HG03558 (cell line): ENCODE results near the gene OR51V1.

ENCODE experiments used
- ATAC-seq: cut with Tn5 transposase; IDR thresholded peaks from one replicate; pipeline ENCODE4 v1.9.1; 2021; ENCODE audit warnings: moderate number of reproducible peaks; ENCODE audit not compliant: unreplicated experiment; ENCODE audit errors: extremely low read depth

The OR51V1 gene

DNA sequence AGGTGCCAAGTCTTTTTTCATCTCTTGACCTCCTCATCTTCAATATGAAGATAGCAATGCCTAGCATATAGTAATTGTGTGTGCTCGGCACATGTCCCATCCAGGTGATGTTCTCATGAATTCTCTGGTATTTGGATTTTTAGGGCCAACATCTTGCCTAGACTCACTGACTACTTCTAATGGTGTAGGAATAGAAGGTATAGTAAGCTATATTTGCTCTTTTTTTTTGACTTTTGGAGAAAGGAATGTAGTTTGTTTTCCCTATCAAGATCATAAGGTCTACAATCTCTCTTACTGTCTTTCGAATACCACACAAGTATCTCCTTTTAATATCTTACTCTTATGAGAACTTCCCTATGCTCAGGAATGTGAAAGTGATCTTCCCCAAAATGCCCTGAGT, 30.6 kb upstream of the OR51V1 start:
- no peak for ATAC-seq

DNA sequence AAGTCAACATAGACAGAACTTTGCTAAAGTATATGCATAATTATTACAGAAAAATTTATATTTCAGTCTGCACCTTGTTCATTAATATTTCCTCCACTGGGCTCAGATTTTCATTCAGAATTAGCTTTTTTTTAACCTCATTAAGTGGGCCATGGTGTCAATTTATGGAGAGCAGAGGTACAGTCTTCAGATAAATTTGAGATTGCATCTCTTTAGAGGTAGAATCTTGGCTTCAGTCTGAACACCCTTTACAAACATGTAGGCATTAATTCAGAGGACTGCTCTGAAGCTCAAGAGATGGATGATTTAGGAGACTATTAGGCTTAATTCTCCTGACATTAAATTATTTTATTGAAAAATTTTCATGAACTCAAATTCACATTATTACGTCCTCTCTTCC, 29.8 kb upstream of the OR51V1 start:
- ATAC-seq: no peak

DNA sequence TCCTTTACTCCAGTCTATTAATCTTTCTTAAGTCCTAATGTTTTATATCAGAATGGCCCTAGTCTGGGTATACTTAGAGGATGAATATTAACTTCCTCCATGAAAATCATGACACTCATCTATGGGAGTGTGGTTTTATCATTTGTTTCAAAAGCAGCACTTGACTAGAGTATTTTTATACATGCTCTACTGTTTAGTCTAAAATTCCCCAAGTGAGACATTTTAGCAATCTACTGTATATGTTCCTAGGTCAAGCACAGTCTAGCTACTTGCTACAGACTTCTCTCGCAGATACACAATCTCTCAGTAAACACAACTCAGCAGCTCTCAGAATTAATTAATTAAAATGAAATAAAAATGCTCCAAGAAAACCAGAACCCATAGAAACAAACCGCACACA, 29.3 kb upstream of the OR51V1 start:
- no peak for ATAC-seq

DNA sequence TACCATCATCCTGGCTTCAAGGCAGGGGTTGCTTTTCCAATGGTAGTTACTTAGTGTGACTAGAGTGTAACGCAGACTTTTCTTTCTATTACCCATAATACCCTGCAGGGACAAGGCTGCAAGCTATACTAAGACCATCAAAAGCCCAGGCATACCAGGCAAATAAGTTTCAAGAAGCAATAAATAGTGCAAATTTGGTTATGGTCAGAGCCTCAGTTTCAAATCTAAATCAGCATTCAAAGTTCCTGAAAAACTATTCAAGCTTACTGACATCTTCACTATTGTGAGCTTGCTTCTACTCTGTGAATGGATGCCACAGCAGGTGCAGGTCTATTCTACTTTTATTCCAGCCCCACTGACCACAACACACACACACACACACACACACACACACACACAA, 28.9 kb upstream of the OR51V1 start:
- no peak for ATAC-seq

DNA sequence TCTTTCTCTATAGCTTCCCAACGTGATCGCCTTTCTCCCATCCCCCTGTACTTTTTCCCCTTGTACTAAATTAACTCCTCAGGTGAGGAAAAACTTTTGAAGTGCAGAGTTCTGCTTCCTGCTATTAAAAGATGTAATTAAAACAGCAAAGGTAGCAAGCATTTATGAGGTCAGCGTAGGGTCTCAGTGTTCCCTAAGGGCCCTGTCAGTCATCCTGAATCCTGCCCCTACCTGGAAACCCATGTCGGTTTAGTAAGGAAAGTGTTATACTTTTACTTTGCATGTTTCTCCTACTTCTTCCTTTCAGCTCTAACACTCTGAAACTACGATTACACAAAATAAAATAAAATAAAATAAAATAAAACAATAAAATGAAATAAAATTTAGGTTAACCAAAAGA, 27.6 kb upstream of the OR51V1 start:
- no peak for ATAC-seq

DNA sequence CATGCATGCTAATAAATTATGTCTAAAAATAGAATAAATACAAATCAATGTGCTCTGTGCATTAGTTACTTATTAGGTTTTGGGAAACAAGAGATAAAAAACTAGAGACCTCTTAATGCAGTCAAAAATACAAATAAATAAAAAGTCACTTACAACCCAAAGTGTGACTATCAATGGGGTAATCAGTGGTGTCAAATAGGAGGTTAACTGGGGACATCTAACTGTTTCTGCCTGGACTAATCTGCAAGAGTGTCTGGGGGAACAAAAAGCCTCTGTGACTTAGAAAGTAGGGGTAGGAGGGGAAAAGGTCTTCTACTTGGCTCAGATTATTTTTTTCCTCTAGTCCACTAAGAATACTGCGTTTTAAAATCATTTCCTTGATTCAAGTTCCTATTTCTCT, 27.2 kb upstream of the OR51V1 start:
- no peak for ATAC-seq

DNA sequence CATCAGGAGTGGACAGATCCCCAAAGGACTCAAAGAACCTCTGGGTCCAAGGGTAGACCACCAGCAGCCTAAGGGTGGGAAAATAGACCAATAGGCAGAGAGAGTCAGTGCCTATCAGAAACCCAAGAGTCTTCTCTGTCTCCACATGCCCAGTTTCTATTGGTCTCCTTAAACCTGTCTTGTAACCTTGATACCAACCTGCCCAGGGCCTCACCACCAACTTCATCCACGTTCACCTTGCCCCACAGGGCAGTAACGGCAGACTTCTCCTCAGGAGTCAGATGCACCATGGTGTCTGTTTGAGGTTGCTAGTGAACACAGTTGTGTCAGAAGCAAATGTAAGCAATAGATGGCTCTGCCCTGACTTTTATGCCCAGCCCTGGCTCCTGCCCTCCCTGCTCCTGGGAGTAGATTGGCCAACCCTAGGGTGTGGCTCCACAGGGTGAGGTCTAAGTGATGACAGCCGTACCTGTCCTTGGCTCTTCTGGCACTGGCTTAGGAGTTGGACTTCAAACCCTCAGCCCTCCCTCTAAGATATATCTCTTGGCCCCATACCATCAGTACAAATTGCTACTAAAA, 26.3 kb upstream of the OR51V1 start, which contains the start of gene HBB:
HBB (minus strand) TSS at position 340 of the 579 bp plus-strand sequence; CDS start at position 290, 50 bp downstream.
- ATAC-seq: no peak

DNA sequence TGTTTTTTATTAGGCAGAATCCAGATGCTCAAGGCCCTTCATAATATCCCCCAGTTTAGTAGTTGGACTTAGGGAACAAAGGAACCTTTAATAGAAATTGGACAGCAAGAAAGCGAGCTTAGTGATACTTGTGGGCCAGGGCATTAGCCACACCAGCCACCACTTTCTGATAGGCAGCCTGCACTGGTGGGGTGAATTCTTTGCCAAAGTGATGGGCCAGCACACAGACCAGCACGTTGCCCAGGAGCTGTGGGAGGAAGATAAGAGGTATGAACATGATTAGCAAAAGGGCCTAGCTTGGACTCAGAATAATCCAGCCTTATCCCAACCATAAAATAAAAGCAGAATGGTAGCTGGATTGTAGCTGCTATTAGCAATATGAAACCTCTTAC, 25.0 kb upstream of the OR51V1 start:
- ATAC-seq: no peak

DNA sequence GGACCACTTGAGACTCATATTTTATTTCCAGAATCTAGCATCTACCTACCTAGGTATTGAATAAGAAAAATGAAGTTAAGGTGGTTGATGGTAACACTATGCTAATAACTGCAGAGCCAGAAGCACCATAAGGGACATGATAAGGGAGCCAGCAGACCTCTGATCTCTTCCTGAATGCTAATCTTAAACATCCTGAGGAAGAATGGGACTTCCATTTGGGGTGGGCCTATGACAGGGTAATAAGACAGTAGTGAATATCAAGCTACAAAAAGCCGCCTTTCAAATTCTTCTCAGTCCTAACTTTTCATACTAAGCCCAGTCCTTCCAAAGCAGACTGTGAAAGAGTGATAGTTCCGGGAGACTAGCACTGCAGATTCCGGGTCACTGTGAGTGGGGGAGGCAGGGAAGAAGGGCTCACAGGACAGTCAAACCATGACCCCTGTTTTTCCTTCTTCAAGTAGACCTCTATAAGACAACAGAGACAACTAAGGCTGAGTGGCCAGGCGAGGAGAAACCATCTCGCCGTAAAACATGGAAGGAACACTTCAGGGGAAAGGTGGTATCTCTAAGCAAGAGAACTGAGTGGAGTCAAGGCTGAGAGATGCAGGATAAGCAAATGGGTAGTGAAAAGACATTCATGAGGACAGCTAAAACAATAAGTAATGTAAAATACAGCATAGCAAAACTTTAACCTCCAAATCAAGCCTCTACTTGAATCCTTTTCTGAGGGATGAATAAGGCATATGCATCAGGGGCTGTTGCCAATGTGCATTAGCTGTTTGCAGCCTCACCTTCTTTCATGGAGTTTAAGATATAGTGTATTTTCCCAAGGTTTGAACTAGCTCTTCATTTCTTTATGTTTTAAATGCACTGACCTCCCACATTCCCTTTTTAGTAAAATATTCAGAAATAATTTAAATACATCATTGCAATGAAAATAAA, 24.3 kb upstream of the OR51V1 start:
- ATAC-seq: no peak

DNA sequence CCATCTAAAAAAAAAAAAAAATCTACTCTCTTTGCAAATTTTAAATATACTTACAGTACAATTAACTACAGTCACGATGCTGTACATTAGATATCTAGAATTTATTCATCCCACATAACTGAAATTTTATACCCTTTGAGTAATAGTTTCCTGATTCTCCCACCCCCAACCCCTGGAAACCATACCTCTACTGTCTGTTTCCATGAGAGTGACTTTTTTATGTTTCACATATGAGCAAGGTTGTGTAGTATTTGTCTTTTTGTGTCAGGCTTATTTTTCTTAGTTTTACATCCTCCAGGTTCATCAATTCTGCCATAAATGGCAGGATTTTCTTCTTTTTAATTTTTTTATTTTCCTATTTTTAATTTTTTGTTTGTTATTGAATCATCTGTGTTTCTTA, 23.2 kb upstream of the OR51V1 start:
- ATAC-seq: no peak

DNA sequence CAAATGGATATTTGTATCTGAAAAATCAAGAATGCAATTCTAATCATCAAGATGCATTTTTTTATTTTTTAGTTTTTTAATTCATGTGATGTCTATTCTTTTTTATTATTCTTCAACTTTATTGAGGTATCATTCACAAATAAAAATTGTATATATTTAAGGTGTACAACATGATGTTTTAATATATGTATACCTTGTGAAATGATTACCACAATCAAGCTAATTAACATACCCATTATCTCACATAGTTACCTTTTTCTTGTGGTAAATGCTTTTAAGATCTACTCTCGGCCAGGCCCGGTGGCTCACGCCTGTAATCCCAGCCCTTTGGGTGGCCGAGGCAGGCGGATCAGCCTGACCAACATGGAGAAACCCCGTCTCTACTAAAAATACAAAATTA, 22.7 kb upstream of the OR51V1 start:
- ATAC-seq: no peak

DNA sequence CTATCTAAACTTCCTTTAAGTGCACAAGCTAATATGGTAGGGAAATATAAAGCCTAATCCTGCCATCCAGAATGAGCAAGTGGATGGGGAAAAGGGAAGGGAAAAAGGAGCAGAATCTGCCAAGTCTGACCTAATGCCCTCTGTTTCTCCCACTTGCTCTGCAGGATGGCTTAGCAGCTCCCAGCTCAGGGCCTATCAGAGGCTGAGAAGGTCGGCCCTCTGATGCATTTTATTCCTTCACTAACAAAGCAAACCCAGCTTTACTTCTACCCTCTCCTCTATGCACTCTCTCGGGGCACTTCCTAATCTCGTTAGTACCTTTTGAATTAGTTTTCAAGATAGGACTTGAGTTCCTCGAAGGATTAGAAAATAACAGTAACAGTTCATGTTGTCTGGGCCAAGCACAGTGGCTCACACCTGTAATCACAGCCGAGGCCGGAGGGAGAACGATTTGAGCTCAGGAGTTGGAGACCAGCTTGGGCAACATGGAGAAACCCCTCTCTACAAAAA, 9.9 kb upstream of the OR51V1 start:
- no peak for ATAC-seq

DNA sequence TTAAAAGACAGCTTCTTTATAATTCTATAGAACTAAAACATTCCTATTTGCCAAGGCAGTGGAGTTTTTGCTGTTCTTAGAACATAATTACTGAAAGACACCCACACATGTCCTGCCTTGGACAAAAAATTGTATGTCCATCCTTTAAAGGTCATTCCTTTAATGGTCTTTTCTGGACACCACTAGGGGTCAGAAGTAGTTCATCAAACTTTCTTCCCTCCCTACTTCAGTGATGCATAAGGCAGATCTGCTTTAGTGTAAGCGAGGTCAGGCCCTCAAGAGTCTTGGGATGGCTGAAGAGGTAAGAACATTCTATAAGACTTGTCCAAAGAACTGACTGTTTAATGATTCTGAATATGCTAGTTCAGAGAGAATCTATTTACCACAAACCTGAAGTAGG, 4.3 kb upstream of the OR51V1 start:
- ATAC-seq: no peak

DNA sequence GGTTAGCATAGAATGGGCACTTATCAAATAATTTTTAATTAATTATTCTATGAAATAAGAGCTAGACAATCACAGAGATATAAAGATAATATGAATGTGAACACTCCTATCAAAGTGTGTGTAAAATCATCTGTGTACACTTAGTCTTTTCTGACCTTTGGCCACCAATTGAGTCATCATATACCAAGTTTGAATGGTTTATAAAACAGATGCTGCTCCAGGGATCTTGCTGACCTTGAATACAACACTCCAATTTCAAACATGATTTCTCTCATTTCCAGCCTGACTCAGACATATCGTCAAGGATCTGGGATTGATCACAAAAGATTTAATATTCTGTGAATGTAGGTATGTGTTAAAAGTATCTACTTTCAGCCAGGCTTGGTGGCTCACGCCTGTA, 2.9 kb upstream of the OR51V1 start:
- ATAC-seq: no peak

DNA sequence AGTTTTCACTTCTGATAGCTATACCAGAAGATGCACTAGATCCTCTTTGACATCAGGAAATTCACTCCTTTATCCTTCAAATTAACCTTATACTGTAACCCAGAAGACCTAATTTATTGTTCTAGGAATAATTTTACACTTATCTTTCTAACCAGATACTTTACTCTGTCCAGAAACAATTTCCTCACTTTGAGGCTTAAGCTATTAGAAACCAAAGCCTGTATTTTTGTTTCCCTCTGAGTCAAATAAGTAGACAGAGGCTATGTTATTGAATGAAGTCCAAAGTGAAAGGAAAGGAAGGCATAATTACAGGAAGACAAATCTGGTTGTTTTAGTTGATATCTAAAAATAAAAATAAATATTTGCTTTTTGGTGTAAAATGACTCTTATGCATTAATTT, 2.2 kb downstream of the OR51V1 start:
- no peak for ATAC-seq

DNA sequence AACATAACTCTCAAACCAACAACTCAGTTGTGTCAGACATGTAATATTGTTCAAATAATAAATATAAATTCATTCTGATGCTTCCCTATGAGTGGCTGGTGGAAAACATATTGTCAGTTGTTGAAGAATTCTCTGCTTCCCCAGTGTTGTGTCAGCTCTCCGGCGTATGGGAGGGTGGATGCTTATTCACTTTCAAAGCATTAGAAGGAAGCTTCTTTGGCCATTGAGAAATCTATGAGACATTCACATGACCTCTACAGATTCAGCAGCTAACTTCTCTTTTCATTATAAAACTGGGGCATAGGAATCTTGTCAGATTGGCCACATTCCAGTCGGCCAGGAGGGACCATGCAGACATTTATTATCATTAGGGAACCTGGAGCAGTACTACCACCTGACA, 2.9 kb downstream of the OR51V1 start:
- no peak for ATAC-seq

DNA sequence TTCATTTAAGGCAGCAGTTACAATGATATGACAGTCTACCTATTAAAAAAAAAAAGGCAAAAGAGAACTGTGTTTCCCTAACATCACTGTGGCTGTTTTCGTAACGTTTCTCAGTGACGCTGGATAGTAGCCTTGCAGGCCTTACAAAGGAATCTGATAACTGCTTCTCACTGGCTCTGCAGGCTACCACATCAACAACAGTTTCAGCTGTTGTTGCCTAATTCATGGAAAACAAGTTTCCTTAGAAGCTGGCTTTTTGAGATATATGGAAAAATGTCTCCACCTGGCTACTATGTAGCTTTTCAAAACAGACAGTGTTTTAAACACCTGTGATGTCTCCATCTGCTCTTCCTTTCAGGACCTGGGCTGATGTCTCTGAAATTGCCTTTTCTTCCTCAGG, 3.8 kb downstream of the OR51V1 start:
- no peak for ATAC-seq

DNA sequence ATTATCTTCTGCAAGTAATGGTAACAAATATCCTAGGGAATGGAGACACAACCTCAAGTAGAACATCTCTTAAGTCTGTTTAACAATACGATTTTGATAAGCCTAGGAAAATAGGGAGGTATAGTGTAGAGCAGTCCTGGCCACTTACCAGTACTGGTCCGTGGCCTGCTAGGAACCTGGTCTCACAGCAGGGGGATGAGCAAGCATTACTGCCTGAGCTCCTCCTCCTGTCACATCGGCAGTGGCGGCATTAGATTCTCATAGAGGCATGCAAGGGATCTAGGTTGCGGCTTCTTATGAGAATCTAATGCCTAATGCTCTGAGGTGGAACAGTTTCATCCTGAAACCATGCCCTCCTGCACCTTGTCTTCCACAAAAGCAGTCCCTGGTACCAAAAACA, 4.4 kb downstream of the OR51V1 start:
- ATAC-seq: no peak

DNA sequence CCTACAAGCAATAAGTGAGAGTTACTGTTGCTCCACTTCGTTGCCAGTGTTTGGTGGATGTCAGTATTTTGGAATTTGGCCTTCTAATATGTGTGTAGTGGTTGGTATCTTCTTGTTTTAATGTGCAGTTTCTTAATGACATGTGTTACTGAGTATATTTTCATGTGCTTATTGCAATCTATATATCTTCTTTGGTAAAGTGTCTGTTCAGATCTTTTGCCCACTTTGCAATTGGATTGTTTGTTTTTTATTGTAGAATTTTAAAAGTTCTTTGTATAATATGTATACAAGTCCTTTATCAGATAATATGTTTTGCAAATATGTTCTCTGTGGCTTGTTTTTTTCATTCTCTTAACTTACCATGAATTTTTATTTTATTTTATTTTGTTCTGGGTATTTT, 7.7 kb downstream of the OR51V1 start:
- ATAC-seq: no peak

DNA sequence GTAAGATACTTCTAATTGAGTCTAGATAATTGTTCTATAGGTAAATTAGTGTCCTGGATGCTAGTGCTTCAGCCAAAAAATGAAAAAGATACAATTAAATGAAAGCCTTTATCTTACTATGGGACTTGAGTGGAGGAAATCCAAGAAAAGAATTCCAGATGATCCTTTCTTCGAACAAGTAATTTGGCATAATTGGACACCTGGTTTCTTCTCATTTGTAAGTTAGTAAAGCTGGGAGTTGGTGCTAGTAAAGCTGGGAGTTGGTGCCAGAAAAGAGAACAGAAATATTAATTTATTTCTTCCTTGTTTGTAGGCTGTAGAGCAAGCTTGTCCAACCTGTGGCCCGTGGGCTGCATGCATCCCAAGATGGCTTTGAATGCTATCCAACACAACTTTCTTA, 12.3 kb downstream of the OR51V1 start:
- no peak for ATAC-seq

DNA sequence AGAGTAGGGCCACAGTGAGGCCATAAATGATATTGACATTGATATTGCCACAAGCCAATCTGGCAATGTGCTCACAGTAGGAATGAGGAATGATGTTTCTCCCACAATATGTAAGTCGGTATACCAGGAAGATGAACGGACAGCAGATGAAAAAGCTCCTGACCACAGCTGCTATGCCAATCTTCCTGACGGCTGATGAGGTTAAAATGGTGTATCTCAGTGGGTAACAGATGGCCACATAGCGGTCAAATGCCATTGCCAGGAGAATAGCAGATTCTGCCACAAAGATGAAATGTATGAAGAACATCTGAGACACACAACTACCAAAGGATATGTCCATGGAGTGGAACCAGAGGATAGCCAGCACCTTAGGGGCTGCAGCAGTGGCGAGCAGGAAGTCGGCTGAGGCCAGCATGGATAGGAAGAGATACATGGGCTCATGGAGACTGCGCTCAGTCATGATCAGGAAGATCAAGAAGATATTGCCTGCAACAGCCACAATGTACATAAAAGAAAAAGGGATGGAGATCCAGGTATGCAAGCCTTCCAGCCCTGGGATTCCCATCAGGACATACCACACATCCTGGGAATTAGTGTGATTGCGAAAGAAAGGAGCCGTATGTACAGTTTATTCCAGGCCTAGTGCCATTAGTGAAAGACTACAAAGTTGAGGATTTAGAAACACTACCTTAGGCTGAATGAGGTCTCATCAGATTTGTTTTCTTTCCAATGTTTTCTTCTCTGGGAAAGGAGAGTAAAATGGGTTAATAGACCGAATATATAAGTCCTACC, 22.2 kb downstream of the OR51V1 start:
- no peak for ATAC-seq
